ENCODE results near the gene CCND1.
A peak's percentile ranks its signal among the peaks of the same experiment; 100 is the strongest.

The CCND1 gene

GRCh38 chr11:69654001-69654659 lies 13.2 kb downstream of the CCND1 start:
- no peak for DNase-seq

GRCh38 chr11:69654660-69655478 lies 13.9 kb downstream of the CCND1 start:
- no peak for DNase-seq

GRCh38 chr11:69655479-69656428 lies 14.8 kb downstream of the CCND1 start:
- DNase-seq, result no peak

GRCh38 chr11:69656536-69657455 lies 15.8 kb downstream of the CCND1 start:
- no peak for DNase-seq

DNA sequence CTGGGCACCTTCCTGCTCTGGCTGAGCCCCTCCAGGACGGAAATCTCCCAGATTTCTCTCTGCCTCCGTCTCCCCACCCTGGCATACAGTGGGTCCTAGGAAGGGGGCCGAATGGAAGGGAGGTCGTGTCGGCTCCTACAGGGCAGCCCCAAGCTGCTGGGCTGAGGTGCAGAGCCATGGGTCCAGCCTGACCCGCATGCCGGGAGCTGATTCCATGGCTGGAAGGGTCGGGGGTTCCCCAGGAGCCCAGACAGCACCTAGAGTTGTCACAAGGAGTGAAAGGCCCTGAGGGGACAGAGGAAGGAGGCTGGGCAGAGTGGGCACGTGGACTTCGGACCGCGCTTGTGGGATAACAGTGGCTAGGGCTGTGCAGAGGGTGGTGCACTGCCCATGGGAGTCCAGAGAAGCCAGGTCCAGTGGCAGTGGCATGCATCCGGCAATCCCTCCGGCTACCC lies 16.5 kb downstream of the CCND1 start:
- DNase-seq, result no peak

DNA sequence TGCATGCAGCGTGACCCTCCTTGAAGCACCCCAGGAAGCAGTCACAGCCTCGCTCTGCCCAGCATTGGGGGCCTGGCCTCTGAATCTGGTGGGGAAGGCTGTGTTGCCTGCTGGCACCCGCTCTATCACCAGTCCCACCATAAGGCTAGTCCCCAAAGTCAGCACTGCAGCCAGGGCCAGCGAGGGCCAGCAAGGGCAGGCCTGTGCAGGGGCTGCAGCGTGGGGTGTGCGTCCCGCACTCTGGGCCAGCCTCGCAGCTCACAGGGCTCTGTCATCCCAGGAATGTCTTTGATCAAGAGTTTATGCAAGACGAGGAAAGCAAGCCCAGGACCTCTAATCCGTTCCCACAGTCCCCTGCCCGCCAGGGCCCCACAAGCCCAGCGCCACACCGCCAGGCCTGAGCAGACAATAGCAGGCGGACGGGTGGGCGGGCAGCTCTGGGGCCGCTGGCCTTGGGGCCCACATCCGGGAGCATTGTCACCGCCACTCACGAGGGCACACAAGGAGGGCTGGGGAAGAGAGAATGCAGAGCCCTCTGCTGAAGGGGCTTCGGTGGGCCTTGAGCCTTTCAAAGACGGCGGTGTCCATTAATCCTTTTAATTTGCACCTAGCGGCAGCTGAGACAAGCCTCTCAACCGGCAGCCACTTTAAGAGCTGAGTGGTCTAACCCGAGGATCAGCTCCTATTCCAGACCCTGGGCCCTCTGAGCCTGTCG lies 17.1 kb downstream of the CCND1 start:
- no peak for DNase-seq

DNA sequence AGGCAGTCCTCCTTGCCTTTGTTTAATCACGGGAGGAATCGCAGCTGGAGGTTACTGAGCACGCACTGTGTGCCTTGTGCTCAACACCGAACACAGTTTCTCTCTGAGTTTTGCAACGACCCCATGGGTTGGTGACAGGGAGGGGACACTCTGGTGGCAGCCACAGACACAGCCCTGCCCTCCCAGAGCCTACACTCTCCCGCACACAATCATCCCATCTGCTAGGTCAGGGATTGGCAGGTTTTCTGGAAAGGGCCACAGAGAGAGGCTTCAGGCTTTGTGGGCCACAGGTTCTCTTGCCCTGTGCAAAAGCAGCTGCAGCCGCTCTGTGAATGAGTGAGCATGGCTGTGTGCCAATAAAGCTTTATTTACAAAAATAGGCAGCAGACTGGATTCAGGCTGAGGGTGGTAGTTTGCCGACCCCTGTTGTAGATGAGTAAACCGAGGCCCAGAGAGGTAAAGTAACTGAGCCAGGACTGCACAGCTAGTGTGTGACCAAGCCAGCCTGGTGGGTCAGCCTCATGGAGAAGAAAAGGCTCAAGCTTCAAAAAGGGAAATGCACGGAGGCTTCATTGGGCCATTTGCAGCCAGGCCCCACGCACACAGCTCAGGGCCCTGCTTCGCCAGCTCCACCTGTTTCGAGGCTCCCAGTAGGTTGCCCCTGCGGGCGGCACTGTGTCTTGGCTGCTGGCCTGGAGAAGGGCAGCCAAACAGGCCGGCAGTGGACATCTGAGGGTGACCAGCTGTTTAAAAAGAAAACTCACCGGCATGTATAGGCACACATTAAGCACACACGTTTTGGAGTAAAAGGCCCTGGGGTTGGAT lies 17.9 kb downstream of the CCND1 start:
- no peak for DNase-seq

- no peak for DNase-seq
Measured at GRCh38 chr11:69659591-69659990, 18.6 kb downstream of the CCND1 start.

DNA sequence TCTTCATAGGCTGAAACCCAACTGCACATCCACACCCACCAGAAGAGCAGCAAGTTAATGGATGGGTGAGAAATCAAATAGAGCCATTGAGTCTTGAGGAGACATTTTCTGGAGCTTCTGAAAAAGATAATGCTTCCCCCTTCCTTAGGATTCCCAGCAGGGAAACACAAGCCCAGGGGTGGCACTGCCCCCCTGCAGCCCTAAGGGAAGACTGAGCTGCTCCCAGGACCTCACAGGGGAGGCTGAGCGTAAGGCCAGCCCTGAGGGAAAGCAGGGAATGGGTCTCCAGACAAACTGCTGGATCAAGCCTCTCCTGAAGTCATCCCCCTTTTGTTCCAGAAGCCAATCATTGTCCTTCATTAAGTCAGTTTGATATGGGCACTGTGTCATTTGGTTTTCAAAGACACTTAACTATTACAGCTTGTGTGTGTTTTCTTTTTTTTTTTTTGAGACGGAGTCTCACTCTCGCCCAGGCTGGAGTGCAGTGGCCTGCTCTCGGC lies 19.1 kb downstream of the CCND1 start:
- no peak for DNase-seq

GRCh38 chr11:69661413-69661715 lies 20.4 kb downstream of the CCND1 start:
- DNase-seq, result no peak

DNA sequence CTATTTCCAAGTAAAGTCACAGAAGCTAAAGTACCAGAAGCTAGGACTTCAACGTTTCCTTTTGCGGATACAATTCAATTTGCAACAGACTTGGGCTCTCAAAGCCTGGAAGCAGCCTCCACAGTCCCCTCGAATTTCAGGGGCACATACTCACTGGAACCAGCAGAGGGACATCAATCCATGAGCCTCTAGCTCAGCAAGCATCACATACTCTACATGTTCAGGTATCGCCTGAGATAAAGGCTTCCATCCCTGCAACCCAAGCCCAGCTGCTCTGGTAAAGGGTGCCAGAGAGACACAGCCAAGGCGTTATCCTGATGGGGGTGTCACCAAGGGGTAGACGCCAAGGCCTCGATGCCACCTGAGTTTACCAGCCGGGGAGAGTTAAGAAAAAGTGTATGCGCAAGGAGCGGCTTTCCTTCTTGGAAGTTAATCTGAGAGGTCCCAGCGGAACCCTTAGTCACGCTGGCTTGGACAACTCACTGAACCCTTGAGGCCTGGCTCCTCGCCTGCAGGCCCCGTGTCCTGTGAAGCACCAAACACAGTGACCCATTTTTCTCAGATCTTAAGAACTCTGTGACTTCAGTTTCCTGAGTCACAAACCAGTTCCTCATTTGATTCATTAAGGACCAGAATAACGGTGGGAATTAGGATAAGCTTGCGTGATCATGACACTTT lies 21.2 kb downstream of the CCND1 start:
- DNase-seq, result peak; percentile 18

- no peak for DNase-seq
Measured at GRCh38 chr11:69662806-69663205, 21.9 kb downstream of the CCND1 start.

DNA sequence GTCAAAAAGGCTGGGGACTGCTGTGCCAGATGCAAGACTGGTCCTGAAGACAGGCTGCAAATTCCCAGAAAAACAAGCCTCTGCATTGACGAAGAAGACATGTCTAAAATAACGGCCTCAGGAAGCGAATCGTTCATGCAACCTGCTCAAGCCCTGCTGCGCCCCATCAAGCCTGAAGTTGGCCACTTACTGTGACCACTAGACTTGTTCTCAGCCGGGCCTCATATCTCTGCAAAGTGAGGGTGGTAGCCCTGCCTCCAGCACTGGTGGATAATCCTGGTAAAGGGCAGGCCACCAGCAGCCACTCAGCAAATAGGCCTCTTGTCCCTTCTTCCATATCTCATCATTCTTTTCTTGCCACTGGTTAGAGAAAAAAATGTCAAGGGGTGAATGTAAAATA lies 22.4 kb downstream of the CCND1 start:
- no peak for DNase-seq

- DNase-seq, result no peak
Measured at GRCh38 chr11:69664103-69664775, 23.3 kb downstream of the CCND1 start.

GRCh38 chr11:69664901-69665300 lies 23.9 kb downstream of the CCND1 start:
- DNase-seq, result no peak

GRCh38 chr11:69665669-69666068 lies 24.7 kb downstream of the CCND1 start:
- DNase-seq, result no peak

- no peak for DNase-seq
Measured at GRCh38 chr11:69666261-69666660, 25.3 kb downstream of the CCND1 start.

GRCh38 chr11:69666752-69667536 lies 26.0 kb downstream of the CCND1 start:
- no peak for DNase-seq

All from Kasumi-1 (cell line).